HG03175 (cell line): ENCODE measurements around the gene JCAD.
"Not testable (repeated sequence)": the region's sequence is repeated elsewhere in the genome, so short reads cannot be mapped to it uniquely, and the experiment has no call there.

Experiments
- ATAC-seq: cut with Tn5 transposase; IDR thresholded peaks from one replicate; pipeline ENCODE4 v1.9.1; 2021; ENCODE audit warnings: mild to moderate bottlenecking, moderate library complexity; ENCODE audit not compliant: unreplicated experiment

Gene JCAD

GRCh38 chr10:29998142-29998808, 61.1 kb downstream of the JCAD start:
- ATAC-seq, result no peak

- ATAC-seq, result no peak
These were observed 64.6 kb downstream of the JCAD start for GRCh38 chr10:29994811-29995210.

GRCh38 chr10:29993319-29993915, 66.0 kb downstream of the JCAD start:
- no peak for ATAC-seq

- ATAC-seq, result no peak
These were observed 66.5 kb downstream of the JCAD start for GRCh38 chr10:29992914-29993313.

GRCh38 chr10:29991382-29991781, 68.0 kb downstream of the JCAD start:
- no peak for ATAC-seq

- no peak for ATAC-seq
These were observed 71.9 kb downstream of the JCAD start for GRCh38 chr10:29987471-29987870.

- ATAC-seq, result no peak
These were observed 76.3 kb downstream of the JCAD start for GRCh38 chr10:29982997-29983648.

- ATAC-seq, result no peak
These were observed 77.9 kb downstream of the JCAD start for GRCh38 chr10:29981510-29981909.

GRCh38 chr10:29980084-29980483, 79.3 kb downstream of the JCAD start:
- ATAC-seq, result no peak

- ATAC-seq, result not testable (repeated sequence)
These were observed 80.0 kb downstream of the JCAD start for GRCh38 chr10:29979421-29979779.

GRCh38 chr10:29977171-29977570, 82.2 kb downstream of the JCAD start:
- no peak for ATAC-seq

GRCh38 chr10:29976134-29976533, 83.3 kb downstream of the JCAD start:
- no peak for ATAC-seq

GRCh38 chr10:29974773-29975172, 84.6 kb downstream of the JCAD start:
- ATAC-seq, result no peak

GRCh38 chr10:29973921-29974320, 85.5 kb downstream of the JCAD start:
- no peak for ATAC-seq

- no peak for ATAC-seq
These were observed 88.8 kb downstream of the JCAD start for GRCh38 chr10:29970576-29970975.

- ATAC-seq, result no peak
These were observed 89.4 kb downstream of the JCAD start for GRCh38 chr10:29970012-29970396.

- ATAC-seq, result no peak
These were observed 90.0 kb downstream of the JCAD start for GRCh38 chr10:29969255-29970011.

- no peak for ATAC-seq
These were observed 90.8 kb downstream of the JCAD start for GRCh38 chr10:29968585-29968984.

GRCh38 chr10:29966269-29966668, 93.1 kb downstream of the JCAD start:
- ATAC-seq, result no peak
